ENCODE results near the gene ATP1B1.
"Not testable (repeated sequence)": the region's sequence is repeated elsewhere in the genome, so short reads cannot be mapped to it uniquely, and the experiment has no call there.

Gene ATP1B1

DNA sequence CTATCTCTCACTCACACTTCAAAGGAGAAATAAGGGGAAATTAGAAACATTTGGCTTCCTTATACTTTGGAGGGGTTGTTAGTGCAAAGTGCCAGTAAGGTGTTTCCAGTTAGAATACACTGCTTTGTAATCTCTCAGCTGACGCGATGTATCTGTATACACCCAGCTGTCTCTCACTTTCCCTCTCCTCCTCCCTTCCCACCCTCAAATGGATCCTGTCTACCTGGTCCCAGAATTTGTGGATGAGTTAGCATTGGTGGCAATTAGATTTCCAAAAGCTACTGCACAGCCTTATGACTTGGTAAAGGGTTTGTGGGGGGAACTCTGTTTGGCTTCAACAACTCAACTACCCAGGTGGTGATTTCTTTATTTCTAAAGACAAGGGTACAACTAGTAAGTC is 10.5 kb downstream of the ATP1B1 start:
- Mint-ChIP-seq H3K36me3 (ENCODE audit: low read depth) (peaks cover 18% of the 10 kb centered on the region), H3K4me1 (ENCODE audit: low read depth) (peaks cover 3% of the 10 kb centered on the region), H3K27me3 (ENCODE audit: low read depth) (no peaks in the 10 kb centered on the region), H3K27ac (no peak overlapping the region), H3K4me3 (no peak overlapping the region), H3K9me3 (no peaks in the 10 kb centered on the region)

DNA sequence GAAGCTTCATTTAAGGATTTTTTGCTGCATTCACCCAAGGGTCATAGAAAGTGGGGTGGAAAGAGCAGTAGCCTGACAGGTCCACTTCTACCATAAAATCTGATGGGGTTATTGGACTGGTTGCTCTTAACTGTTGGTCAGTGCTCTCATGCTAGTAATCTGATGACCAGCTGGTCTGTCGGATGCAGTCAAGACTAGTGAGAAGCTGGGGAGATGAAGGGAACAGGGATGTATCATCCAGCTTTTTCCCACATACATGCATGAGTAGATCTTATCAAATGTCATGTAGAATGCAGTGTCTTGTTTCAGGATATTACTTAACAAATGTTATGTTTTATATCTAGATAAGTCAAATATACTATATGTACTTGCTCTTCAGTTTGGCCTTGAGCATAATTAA is 11.1 kb downstream of the ATP1B1 start:
- Mint-ChIP-seq H3K4me3 (no peak overlapping the region), H3K4me1 (ENCODE audit: low read depth) (peaks cover 3% of the 10 kb centered on the region), H3K27ac (no peak overlapping the region), H3K9me3 (no peaks in the 10 kb centered on the region), H3K27me3 (ENCODE audit: low read depth) (no peaks in the 10 kb centered on the region), H3K36me3 (ENCODE audit: low read depth) (peaks cover 14% of the 10 kb centered on the region)

DNA sequence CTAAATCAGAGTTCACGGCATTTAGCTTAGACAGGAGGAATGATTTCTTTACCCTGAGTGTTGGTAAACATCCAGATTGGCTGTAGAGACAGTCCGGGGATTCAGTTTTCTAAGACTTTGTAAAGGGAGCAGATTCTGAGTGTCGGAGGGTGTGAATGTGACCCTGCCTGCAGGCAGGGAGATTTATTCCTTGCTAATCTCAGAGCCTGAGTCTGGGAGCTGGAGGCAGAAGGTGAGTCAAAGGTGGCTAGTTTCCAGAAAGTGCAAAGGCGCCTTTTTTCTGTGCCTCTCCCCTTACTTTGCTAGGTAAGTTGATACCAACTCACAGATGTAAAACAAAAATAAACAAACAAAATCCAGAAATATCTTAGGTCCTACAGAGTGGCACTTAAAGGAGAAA is 11.7 kb downstream of the ATP1B1 start:
- H3K4me1 Mint-ChIP-seq (ENCODE audit: low read depth): peaks cover 3% of the 10 kb centered on the region
- no peak overlapping the region for H3K27ac Mint-ChIP-seq
- peaks cover 15% of the 10 kb centered on the region for H3K36me3 Mint-ChIP-seq (ENCODE audit: low read depth)
- no peak overlapping the region for H3K4me3 Mint-ChIP-seq
- H3K27me3 Mint-ChIP-seq (ENCODE audit: low read depth): no peaks in the 10 kb centered on the region
- H3K9me3 Mint-ChIP-seq: no peaks in the 10 kb centered on the region

DNA sequence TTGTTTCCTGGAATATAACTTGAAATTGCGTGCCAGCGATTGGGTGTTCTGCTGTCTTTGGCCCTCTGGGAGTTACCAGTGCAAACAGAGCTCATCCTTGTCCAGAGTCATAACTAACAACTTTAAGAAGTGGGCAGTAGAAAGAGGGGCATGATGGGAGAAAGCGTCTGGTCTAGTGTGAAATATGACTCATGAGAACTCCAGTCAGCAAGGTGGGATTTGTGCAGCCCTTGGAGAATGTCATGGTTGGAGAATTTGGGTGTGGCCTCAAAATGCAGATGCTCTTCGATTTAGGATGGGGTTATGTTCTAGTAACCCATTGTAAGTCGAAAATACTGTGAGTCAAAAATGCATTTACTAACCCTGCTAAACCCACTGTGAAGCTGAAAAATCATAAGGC is 12.9 kb downstream of the ATP1B1 start:
- no peak overlapping the region for H3K27ac Mint-ChIP-seq
- no peaks in the 10 kb centered on the region for H3K9me3 Mint-ChIP-seq
- H3K27me3 Mint-ChIP-seq (ENCODE audit: low read depth): no peaks in the 10 kb centered on the region
- H3K4me3 Mint-ChIP-seq: no peak overlapping the region
- H3K4me1 Mint-ChIP-seq (ENCODE audit: low read depth): peaks cover 3% of the 10 kb centered on the region
- peaks cover 15% of the 10 kb centered on the region for H3K36me3 Mint-ChIP-seq (ENCODE audit: low read depth)

DNA sequence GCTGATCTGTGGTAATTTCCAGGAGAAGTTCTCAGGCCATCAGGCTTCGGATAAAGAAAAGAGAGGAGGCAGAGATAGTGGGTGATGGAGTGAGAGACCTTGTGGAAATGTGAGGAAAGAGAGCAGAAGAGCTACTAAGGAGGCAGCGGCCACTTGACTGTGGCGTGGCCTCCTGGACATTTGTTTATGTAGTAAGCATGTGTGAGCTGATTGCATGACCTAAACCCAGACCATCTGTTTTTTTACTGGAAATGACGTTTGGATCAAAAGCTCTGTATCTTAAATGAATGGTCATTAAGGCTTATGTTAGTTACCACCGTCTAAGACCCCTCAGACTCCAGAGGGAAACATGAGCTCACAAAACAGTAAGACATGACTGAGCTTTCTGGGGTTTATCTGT is 13.6 kb downstream of the ATP1B1 start:
- H3K9me3 Mint-ChIP-seq: no peaks in the 10 kb centered on the region

DNA sequence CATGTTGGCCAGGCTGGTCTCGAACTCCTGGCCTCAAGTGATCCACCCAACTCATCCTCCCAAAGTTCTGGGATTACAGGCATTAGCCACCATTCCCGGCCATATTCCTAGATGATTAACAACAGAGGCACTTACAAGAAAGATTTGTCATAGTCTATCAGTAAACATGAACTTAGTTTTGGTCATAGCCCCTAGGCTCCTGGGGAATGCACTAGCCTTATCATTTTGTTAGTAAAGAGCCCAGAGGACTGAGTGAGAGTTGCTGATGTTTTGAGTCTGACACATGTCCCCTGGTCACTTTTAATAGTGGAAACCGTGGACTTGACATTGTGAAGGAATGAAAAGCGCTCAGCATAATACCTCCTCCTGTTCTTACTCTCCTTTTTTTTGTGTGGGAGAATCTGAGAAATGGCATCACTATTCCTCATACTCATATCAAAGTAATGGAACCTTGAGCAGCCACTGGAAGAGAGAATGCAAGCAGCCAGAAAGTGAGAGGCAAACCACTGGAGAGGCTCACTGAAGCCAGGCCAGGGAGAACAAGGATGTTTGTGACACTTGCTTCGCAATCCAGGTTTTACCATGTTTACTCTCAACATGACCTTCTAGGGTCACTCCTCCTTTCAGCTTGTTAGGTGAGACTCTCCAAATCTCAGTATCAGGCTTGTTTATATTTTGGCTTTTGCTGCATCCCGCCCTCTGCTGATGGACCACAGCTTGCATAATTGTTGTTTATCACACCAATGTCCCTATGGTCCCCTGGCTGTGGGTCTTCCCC is 14.8 kb downstream of the ATP1B1 start:
- peaks cover under 1% of the 10 kb centered on the region for H3K4me1 Mint-ChIP-seq (ENCODE audit: low read depth)
- no peaks in the 10 kb centered on the region for H3K9me3 Mint-ChIP-seq
- no peak overlapping the region for H3K27ac Mint-ChIP-seq
- H3K36me3 Mint-ChIP-seq (ENCODE audit: low read depth): peaks cover 16% of the 10 kb centered on the region
- H3K4me3 Mint-ChIP-seq: no peak overlapping the region
- H3K27me3 Mint-ChIP-seq (ENCODE audit: low read depth): no peaks in the 10 kb centered on the region

More for the DNA sequence above, 13.6 kb downstream of the ATP1B1 start:
- peaks cover 19% of the 10 kb centered on the region for H3K36me3 Mint-ChIP-seq (ENCODE audit: low read depth)
- H3K4me1 Mint-ChIP-seq (ENCODE audit: low read depth): peaks cover 3% of the 10 kb centered on the region
- H3K27ac Mint-ChIP-seq: no peak overlapping the region
- H3K27me3 Mint-ChIP-seq (ENCODE audit: low read depth): no peaks in the 10 kb centered on the region
- H3K4me3 Mint-ChIP-seq: no peak overlapping the region

DNA sequence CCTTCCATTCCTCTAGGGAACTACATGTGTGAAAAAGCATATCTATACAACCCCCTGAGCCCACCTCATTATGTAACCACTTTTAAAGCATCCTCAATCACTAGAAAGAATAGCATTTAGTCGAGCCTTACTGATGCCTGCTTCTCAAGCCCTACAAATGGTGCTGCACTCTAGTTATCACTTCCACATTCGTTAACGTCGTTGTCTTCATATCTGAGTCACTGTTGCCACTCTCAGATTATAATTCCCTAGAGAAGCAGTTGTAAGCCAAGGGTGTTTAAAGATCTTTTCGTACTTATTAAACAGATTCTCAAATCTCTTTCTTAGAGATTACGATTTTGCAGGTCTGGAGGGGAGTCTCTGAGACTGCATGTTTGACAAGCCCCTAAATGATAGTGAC is 16.5 kb downstream of the ATP1B1 start:
- no peaks in the 10 kb centered on the region for H3K4me1 Mint-ChIP-seq (ENCODE audit: low read depth)
- no peaks in the 10 kb centered on the region for H3K27me3 Mint-ChIP-seq (ENCODE audit: low read depth)
- H3K36me3 Mint-ChIP-seq (ENCODE audit: low read depth): peaks cover 11% of the 10 kb centered on the region
- H3K9me3 Mint-ChIP-seq: no peaks in the 10 kb centered on the region
- H3K27ac Mint-ChIP-seq: no peak overlapping the region
- H3K4me3 Mint-ChIP-seq: no peak overlapping the region

DNA sequence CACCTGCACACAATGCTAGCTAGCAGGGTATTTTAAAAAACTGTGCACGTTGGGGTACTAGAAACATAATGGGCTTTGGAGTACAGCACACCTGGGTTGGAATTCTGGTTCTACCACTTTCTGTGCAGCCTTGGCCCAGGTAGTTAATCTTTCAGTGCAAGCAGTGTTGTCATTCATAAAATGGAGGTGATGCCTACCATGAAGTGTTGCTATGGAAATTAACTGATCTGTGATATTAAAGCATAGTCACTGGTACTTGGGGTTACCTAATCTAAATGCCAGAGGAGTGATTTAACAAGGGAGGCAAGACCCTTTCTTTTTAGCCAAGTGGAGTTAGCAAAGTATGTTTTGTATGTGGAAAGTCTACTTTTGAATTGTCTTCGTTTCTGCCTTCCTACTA is 18.0 kb downstream of the ATP1B1 start:
- Mint-ChIP-seq H3K27ac (no peak overlapping the region), H3K4me3 (no peak overlapping the region), H3K4me1 (ENCODE audit: low read depth) (no peaks in the 10 kb centered on the region), H3K36me3 (ENCODE audit: low read depth) (peaks cover 14% of the 10 kb centered on the region), H3K27me3 (ENCODE audit: low read depth) (no peaks in the 10 kb centered on the region), H3K9me3 (no peaks in the 10 kb centered on the region)

DNA sequence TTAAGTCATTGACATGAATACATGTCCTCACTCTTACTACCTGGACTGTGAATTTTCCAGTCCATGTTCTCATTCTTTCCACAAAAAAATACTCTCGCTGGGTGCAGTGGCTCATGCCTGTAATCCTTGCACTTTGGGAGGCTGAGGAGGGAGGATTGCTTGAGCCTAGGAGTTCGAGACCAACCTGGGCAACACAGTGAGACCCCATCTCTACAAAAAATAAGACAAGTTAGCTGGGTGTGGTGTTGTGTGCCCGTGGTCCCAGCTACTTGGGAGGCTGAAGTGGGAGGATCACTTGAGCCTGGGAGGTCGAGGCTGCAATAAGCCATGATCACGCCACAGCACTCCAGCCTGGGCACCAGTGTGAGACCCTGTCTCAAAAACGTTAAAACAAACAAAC is 19.1 kb downstream of the ATP1B1 start:
- H3K9me3 Mint-ChIP-seq; H3K4me3 Mint-ChIP-seq; H3K4me1 Mint-ChIP-seq (ENCODE audit: low read depth); H3K27ac Mint-ChIP-seq; H3K27me3 Mint-ChIP-seq (ENCODE audit: low read depth): not testable (repeated sequence)
- H3K36me3 Mint-ChIP-seq (ENCODE audit: low read depth): peaks cover 13% of the 10 kb centered on the region

DNA sequence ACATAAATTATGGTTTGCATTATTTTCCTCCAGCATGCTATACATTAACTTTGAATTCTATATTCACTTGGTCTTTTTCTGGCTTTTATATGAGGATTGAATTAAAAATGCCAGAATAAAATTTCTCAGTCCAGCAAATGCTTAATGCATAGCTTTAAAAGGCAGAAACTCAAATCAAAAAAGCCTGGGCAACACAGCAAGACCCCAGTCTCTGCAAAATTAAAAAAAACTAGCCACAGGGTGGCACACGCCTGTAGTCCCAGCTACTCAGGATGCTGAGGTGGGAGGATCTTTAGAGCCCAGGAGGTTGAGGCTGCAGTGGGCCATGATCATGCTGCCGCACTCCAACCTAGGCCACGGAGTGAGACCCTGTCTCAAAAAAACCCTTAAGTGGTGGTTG is 19.8 kb downstream of the ATP1B1 start:
- no peaks in the 10 kb centered on the region for H3K27me3 Mint-ChIP-seq (ENCODE audit: low read depth)
- H3K27ac Mint-ChIP-seq: no peak overlapping the region
- no peak overlapping the region for H3K4me3 Mint-ChIP-seq
- H3K36me3 Mint-ChIP-seq (ENCODE audit: low read depth): peaks cover 16% of the 10 kb centered on the region
- H3K4me1 Mint-ChIP-seq (ENCODE audit: low read depth): no peaks in the 10 kb centered on the region
- no peaks in the 10 kb centered on the region for H3K9me3 Mint-ChIP-seq

DNA sequence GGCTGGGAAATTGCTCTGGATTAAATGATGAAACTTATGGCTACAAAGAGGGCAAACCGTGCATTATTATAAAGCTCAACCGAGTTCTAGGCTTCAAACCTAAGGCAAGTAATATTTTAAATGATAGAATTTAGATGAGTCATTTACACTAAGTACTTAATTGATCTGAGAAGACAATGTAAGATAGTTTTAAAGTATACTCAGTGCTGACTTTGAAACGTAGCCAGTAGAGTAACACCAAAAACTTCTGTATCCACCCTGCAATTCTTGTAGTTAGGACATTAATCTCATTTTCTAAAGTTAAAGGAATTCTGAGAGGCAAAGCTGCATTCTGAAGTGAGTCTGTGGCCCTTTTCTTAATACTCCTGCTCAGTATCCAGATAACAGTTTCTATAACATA is 20.8 kb downstream of the ATP1B1 start:
- H3K27ac Mint-ChIP-seq: no peak overlapping the region
- H3K4me1 Mint-ChIP-seq (ENCODE audit: low read depth): no peaks in the 10 kb centered on the region
- H3K36me3 Mint-ChIP-seq (ENCODE audit: low read depth): peaks cover 16% of the 10 kb centered on the region
- no peak overlapping the region for H3K4me3 Mint-ChIP-seq
- no peaks in the 10 kb centered on the region for H3K27me3 Mint-ChIP-seq (ENCODE audit: low read depth)
- no peaks in the 10 kb centered on the region for H3K9me3 Mint-ChIP-seq

DNA sequence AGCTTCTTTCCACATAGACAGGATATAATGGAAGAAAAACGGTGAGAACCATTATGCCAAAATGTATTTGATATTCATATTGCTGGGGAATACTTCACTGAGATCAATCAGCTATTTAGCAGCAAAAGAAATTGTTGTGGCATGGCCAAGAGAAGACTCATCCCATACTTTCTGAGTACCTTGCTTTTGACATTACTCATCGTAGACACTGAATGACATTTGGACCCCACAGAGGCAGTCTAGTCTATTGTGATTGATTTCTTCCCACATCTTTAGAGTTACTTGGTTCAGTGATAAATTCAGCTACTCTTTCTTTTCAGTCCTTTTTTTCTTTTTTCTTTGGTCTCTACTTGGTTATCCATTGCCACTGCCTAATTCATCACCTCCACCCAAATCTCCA is 22.1 kb downstream of the ATP1B1 start:
- Mint-ChIP-seq H3K4me3 (no peak overlapping the region), H3K27me3 (ENCODE audit: low read depth) (no peaks in the 10 kb centered on the region), H3K4me1 (ENCODE audit: low read depth) (peaks cover 3% of the 10 kb centered on the region), H3K27ac (no peak overlapping the region), H3K9me3 (no peaks in the 10 kb centered on the region), H3K36me3 (ENCODE audit: low read depth) (peaks cover 15% of the 10 kb centered on the region)

DNA sequence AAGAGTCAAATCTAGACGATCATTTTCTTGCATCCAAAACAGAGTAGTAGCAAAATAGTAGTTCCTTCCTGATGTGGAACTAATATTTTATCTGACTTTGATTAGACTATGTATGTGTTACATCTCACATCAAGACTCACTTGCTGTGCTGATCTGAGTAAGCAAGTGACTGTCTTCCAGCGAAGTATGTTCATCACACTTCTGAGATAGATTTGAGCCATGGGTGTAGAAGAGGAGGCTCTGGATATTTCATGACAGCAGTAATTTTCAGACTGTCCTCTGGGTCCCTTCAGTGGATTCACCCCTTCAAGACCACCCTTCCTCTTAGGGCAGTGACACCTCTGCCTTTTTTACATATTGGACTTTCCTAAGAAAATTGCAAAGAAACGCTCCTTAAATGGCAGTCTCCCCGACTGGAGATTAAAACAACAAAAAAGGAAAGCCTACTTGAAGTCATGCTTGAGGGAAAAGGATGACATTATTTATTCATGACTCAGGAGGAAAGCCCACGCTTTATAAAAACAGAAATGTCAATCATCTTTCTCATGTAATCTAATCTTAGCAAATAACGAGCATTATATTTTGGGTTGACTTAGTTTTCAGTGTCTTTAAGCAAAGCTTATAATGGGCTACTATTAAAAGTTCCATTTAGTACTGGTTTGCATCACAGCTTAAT is 22.8 kb downstream of the ATP1B1 start:
- no peaks in the 10 kb centered on the region for H3K27me3 Mint-ChIP-seq (ENCODE audit: low read depth)
- no peak overlapping the region for H3K27ac Mint-ChIP-seq
- H3K4me3 Mint-ChIP-seq: no peak overlapping the region
- H3K36me3 Mint-ChIP-seq (ENCODE audit: low read depth): peaks cover 15% of the 10 kb centered on the region
- no peaks in the 10 kb centered on the region for H3K9me3 Mint-ChIP-seq
- peaks cover 5% of the 10 kb centered on the region for H3K4me1 Mint-ChIP-seq (ENCODE audit: low read depth)

DNA sequence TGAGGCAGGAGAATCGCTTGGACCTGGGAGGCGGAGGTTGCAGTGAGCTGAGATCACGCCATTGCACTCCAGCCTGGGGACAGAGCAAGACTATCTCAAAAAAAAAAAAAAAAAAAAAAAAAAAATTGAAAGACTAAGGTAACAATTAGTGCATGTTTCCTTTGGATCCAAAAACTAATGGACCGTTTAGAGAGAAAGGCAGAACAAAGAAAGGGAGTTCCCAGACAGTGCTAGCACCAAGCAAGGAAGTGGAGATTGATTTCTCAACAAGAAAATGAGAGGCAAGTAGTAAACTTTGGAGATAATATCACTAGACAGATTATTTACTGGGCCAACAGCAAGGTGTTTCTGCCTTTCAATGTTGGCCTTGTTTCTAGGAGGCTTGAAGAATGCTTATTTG is 24.2 kb downstream of the ATP1B1 start:
- Mint-ChIP-seq H3K4me3 (no peak overlapping the region), H3K9me3 (no peaks in the 10 kb centered on the region), H3K36me3 (ENCODE audit: low read depth) (peaks cover 11% of the 10 kb centered on the region), H3K27me3 (ENCODE audit: low read depth) (no peaks in the 10 kb centered on the region), H3K27ac (no peak overlapping the region), H3K4me1 (ENCODE audit: low read depth) (peaks cover 5% of the 10 kb centered on the region)

DNA sequence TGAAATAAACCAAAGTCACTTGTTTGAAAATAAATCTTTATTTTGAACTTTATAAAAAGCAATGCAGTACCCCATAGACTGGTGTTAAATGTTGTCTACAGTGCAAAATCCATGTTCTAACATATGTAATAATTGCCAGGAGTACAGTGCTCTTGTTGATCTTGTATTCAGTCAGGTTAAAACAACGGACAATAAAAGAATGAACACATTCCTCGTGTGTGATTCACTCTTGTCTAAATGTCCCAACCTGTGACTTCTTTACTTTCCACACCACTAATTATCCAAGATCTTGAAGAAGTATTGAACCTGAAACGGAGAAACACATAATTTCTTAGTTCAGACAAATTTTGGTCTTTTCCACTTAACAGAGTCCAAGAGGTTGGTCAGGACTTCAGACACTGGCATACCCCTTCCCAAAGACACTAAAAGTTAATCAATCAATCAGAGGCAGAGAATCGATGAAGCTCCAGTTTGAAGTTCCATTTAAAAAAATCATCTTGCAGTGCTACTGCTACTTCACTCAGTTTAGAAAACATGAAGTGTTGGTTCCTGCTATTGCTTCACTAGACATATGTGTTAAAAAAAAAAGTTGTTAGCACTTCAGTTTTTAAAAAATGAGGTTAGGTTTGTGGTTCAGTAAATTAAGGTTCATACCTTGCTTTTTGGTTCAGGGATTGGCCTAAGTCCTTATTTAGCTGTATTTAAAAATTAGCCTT is 26.2 kb downstream of the ATP1B1 start:
- peaks cover 11% of the 10 kb centered on the region for H3K36me3 Mint-ChIP-seq (ENCODE audit: low read depth)
- no peaks in the 10 kb centered on the region for H3K9me3 Mint-ChIP-seq
- H3K4me3 Mint-ChIP-seq: no peak overlapping the region
- no peaks in the 10 kb centered on the region for H3K27me3 Mint-ChIP-seq (ENCODE audit: low read depth)
- no peak overlapping the region for H3K27ac Mint-ChIP-seq
- H3K4me1 Mint-ChIP-seq (ENCODE audit: low read depth): peaks cover 6% of the 10 kb centered on the region

Data from T-helper 1 cell treated with Interleukin-12 subunit alpha and Interleukin-12 subunit beta and Interleukin-4 antibody, amounts not matched to agents 30 μg/mL and 1 μg/mL, for 36 hours (primary cell).